CD8-positive, alpha-beta memory T cell (primary cell): Measurements from ENCODE around the gene EML3. TPM values are rescaled to one million over a fixed set of nuclear protein-coding genes. Genes with fewer than 3 reads are reported as not detected.
A peak's percentile ranks its signal among the peaks of the same experiment; 100 is the strongest.

Experiments
- CTCF ChIA-PET: fragments of 350-600 bp; sonication (Branson Sonifier 250); formaldehyde crosslinking; loops from one replicate; lab custom pipeline; 2021; ENCODE audit warnings: antibody characterized with exemption; lab: Charles Lee
- POLR2A ChIA-PET: fragments of 350-600 bp; sonication (Branson Sonifier 250); formaldehyde crosslinking; loops from one replicate; lab custom pipeline; 2021; ENCODE audit warnings: antibody characterized with exemption; lab: Charles Lee
- DNase-seq, 5 donors: peaks; one replicate each; pipeline versions ENCODE4 v3.0.0 to v3.0.0-alpha.2; 2020 to 2022; ENCODE audit warnings: mixed read lengths in 1 of 5
- H3K27ac ChIP-seq: one replicate; pipeline ENCODE4 v1.7.0; 2013; ENCODE audit warnings: low read depth, mild to moderate bottlenecking, low read length, moderate library complexity
- H3K27me3 ChIP-seq: 2 replicates; pipeline ENCODE4 v1.7.0; 2013; ENCODE audit warnings: low read length, mild to moderate bottlenecking; ENCODE audit not compliant: insufficient read depth, poor library complexity, severe bottlenecking
- H3K36me3 ChIP-seq: 2 replicates; pipeline ENCODE4 v1.7.0; 2013; ENCODE audit warnings: mild to moderate bottlenecking, low read length, moderate library complexity; ENCODE audit not compliant: insufficient read depth
- H3K4me1 ChIP-seq: 2 replicates; pipeline ENCODE4 v1.7.0; 2013; ENCODE audit warnings: mild to moderate bottlenecking, low read length, moderate library complexity; ENCODE audit not compliant: insufficient read depth
- H3K4me3 ChIP-seq: 2 replicates; pipeline ENCODE4 v1.7.0; 2013; ENCODE audit warnings: mild to moderate bottlenecking, low read length
- H3K9me3 ChIP-seq: 2 replicates; pipeline ENCODE4 v1.7.0; 2013; ENCODE audit warnings: mild to moderate bottlenecking, low read length
- H3K27ac Mint-ChIP-seq, 8 donors: one replicate each; pipeline ENCODE4 v1.8.0; 2020 to 2021; ENCODE audit warnings: mixed read lengths in 8 of 8, mild to moderate bottlenecking in 6 of 8, inconsistent platforms in 3 of 8, moderate library complexity in 3 of 8
- H3K27me3 Mint-ChIP-seq, 2 donors: one replicate each; pipeline ENCODE4 v1.8.0; 2020 to 2021; ENCODE audit warnings: mixed read lengths in 2 of 2, mild to moderate bottlenecking in 1 of 2, moderate library complexity in 1 of 2
- H3K36me3 Mint-ChIP-seq, 3 donors: one replicate each; pipeline ENCODE4 v1.8.0; 2020 to 2021; ENCODE audit warnings: mixed read lengths in 3 of 3, inconsistent platforms in 1 of 3, mild to moderate bottlenecking in 1 of 3
- H3K4me1 Mint-ChIP-seq, 3 donors: one replicate each; pipeline ENCODE4 v1.8.0; 2020 to 2021; ENCODE audit warnings: mixed read lengths in 3 of 3, inconsistent platforms in 1 of 3, mild to moderate bottlenecking in 1 of 3
- H3K4me3 Mint-ChIP-seq, 7 donors: one replicate each; pipeline ENCODE4 v1.8.0; 2020 to 2021; ENCODE audit warnings: mixed read lengths in 7 of 7, mild to moderate bottlenecking in 6 of 7, moderate library complexity in 4 of 7, inconsistent platforms in 2 of 7
- H3K9me3 Mint-ChIP-seq, 5 donors: one replicate each; pipeline ENCODE4 v1.8.0; 2020 to 2022; ENCODE audit warnings: mixed read lengths in 5 of 5, mild to moderate bottlenecking in 3 of 5, moderate library complexity in 2 of 5, inconsistent platforms in 1 of 5
- polyA plus RNA-seq: library from polyadenylated mRNA; unstranded; fragments of 300-500 nt; fragmentation: Illumina TruSeq; gene quantifications from one replicate; pipeline ENCODE4 v1.2.3, GENCODE V29; 2021
- total RNA-seq, 2 experiments: library from RNA; stranded (reverse); gene quantifications; one replicate each; pipeline ENCODE4 v1.2.3, GENCODE V29; 2021

EML3 gene
- total and polyA plus RNA-seq, 3 experiments from 2014 or later = 22.9 to 134 (median 133) TPM

DNA sequence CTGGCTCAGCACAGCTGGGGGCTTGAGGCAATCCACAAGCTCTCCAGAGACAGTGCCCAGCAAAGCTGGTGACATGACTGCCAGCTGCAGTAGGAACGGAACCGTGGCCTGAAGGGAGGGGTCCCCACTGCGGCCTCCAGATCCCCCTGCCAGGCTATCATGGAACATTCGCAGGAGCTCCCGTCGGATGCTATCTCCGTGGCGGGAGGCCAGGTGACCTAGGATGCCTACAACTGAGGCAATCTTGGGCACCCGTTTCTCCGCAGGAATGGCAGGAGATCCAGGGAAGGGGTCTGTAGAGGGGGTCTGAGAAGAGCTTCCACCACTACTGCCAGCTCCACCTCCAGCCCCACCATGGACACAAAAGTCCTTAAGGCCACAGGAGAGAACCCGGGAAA lies 36.4 kb upstream of the EML3 start:
- POLR2A ChIA-PET = interaction anchor here (1.0 to 2.1 kb wide), 2 partner anchors 16 to 23 kb away, joined by 3 to 10 read pairs; partner anchors contain the start of genes C11orf98, CSKMT and LBHD1
- H3K9me3 ChIP-seq = no peaks in the 10 kb centered on the region
- H3K27me3 Mint-ChIP-seq = peaks cover 0 to 4% of the 10 kb centered on the region in 2 donors
- peaks cover 0 to 3% (median 0%) of the 10 kb centered on the region in 5 donors for H3K9me3 Mint-ChIP-seq
- H3K27ac Mint-ChIP-seq = peak overlapping the region in 3 of 8 donors; percentile 29 to 83 (median 43)
- no peak overlapping the region for H3K27ac ChIP-seq
- peaks cover 33% of the 10 kb centered on the region for H3K4me1 ChIP-seq
- CTCF ChIA-PET = interaction anchor here (1.1 to 2.3 kb wide), 6 partner anchors 14 to 224 kb away, joined by 3 to 11 read pairs (median 5); partner anchors contain the start of genes C11orf98, CSKMT, MTA2 and TUT1
- H3K4me3 Mint-ChIP-seq = peak overlapping the region in 1 of 7 donors; percentile 60
- H3K27me3 ChIP-seq = no peaks in the 10 kb centered on the region
- H3K4me3 ChIP-seq = no peak overlapping the region
- no peak for DNase-seq
- peaks cover 0 to 51% (median 3%) of the 10 kb centered on the region in 3 donors for H3K36me3 Mint-ChIP-seq
- peaks cover 11% of the 10 kb centered on the region for H3K36me3 ChIP-seq
- peaks cover 31 to 51% (median 45%) of the 10 kb centered on the region in 3 donors for H3K4me1 Mint-ChIP-seq

DNA sequence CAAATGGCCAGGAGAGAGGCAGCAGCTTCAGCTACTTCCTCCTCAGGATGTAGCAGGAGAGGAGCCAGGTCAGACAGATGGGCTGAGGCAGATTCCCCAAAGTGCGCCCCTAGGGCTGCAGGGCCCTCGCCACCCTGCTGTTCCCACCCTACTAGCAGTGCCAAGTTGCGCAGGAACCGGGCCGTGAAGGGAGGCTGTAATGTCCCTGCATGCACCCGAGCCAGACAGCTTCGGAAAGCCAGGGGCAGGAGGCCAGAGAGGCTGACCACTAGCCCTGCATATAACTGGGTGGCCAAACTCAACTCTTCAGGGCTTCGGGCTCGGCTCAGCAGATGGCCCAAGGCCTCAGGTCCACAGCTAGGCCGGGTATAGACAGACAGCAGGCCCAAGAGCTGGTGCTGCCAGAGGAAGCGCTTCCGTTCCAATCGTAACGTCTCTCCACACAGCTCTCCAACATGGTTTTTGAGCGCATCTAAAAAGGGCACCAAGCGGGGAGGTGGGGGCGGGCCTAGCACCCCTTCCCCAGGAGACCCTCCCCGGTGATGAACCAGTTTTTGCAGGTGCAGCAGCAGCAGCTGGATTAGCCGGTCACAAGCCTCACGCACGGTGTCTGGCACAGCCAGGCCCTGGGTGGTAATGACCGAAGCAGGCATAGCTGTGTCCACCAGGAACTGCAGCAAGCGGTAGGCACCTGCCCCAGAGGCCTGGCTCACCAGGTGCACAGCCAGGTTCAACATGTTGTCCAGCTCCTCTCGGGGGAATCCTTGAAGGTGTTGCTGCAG lies 35.8 kb upstream of the EML3 start:
- H3K4me3 Mint-ChIP-seq = no peak overlapping the region
- Histone ChIP-seq H3K27me3 (no peaks in the 10 kb centered on the region), H3K27ac (no peak overlapping the region), H3K4me3 (no peak overlapping the region), H3K9me3 (no peaks in the 10 kb centered on the region), H3K4me1 (peaks cover 33% of the 10 kb centered on the region), H3K36me3 (peaks cover 11% of the 10 kb centered on the region)
- peaks cover 0 to 49% (median 3%) of the 10 kb centered on the region in 3 donors for H3K36me3 Mint-ChIP-seq
- no peak for DNase-seq
- ChIA-PET POLR2A (interaction anchor here (1.0 to 2.1 kb wide), 2 partner anchors 17 to 24 kb away, joined by 3 to 10 read pairs; partner anchors contain the start of genes C11orf98, CSKMT and LBHD1), CTCF (interaction anchor here (0.6 to 2.3 kb wide), 6 partner anchors 16 to 287 kb away, joined by 3 to 11 read pairs (median 5); partner anchors contain the start of genes C11orf98, CSKMT, MTA2 and TUT1)
- H3K4me1 Mint-ChIP-seq = peaks cover 28 to 48% (median 41%) of the 10 kb centered on the region in 3 donors
- no peaks in the 10 kb centered on the region for H3K9me3 Mint-ChIP-seq
- peak overlapping the region in 1 of 8 donors; percentile 83 for H3K27ac Mint-ChIP-seq
- peaks cover 0 to 1% of the 10 kb centered on the region in 2 donors for H3K27me3 Mint-ChIP-seq

DNA sequence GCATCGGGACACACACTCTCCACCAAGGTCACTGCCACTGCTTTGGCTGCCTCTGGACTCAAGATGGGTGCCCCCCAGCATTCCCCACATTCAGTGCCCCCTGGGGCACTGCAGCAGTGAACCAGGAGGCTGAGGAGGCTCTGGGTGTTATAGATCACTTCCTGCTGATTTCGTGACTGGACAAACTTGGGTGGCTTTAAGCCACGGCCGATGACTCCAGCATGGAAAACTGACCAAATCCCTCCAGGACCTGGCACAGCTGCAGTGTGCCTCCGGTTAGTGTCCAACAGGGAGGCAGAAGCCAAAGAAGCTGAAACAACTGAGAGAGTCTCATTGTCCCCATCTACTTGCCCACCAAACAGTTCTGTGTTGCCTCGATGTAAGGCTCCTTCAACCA lies 35.0 kb upstream of the EML3 start:
- ChIA-PET CTCF (interaction anchor here (0.7 to 2.1 kb wide), 4 partner anchors 17 to 56 kb away, joined by 3 to 11 read pairs (median 5); partner anchors contain the start of genes LBHD1, TUT1 and UQCC3), POLR2A (interaction anchor here (1.1 to 2.5 kb wide), 4 partner anchors 18 to 107 kb away, joined by 3 to 17 read pairs (median 13); partner anchors contain the start of genes B3GAT3, C11orf98, CSKMT and TUT1)
- Histone ChIP-seq H3K9me3 (no peaks in the 10 kb centered on the region), H3K27me3 (no peaks in the 10 kb centered on the region), H3K27ac (no peak overlapping the region), H3K36me3 (peaks cover 13% of the 10 kb centered on the region), H3K4me1 (peaks cover 32% of the 10 kb centered on the region), H3K4me3 (no peak overlapping the region)
- Mint-ChIP-seq H3K27ac (no peak overlapping the region), H3K9me3 (no peaks in the 10 kb centered on the region), H3K36me3 (peaks cover 0 to 49% (median 3%) of the 10 kb centered on the region in 3 donors), H3K4me3 (no peak overlapping the region), H3K4me1 (peaks cover 24 to 48% (median 37%) of the 10 kb centered on the region in 3 donors), H3K27me3 (no peaks in the 10 kb centered on the region)
- DNase-seq = no peak

DNA sequence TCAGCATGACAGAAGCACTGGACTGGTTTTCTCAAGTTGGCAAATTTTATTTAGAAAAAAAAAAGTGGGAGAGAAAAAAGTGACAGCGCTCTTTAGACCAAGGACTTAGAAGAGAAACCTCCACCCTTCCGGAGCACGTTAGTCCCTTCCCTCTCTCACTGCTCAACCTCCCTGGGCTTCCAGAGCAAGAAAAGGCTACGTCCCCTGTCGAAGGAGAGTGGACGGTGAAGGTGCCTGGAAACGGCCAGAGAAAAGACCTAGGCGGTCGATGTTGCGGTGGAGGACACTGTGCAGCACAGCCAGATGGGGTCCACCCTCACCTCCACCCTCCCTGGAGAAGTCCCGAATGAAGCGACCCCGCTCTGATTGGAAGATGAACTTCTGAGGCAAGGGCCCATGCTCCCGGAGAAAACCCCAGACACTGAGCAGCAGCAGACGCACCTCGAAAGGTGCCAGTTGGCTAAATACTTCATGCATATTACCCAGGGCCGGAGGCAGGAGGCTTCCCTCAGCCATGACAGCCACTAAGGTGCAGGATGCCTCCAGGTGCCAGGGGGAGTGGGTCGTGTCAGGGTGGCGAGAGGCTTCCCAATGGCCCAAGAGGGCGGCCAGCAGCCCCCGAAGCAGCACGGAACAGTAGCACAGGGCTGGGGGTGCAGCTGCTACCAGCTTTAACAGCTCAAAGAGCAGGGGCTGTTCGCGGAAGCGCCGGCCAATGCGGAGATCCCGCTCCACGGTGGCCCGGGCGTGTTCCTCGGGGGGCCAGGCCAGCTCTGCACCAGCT lies 34.4 kb upstream of the EML3 start:
- Mint-ChIP-seq H3K9me3 (no peaks in the 10 kb centered on the region), H3K4me3 (peak overlapping the region; percentile 89 to 97 (median 96)), H3K27ac (peak overlapping the region; percentile 88 to 99 (median 98)), H3K36me3 (peaks cover 0 to 50% (median 3%) of the 10 kb centered on the region in 3 donors), H3K27me3 (no peaks in the 10 kb centered on the region), H3K4me1 (peaks cover 20 to 44% (median 31%) of the 10 kb centered on the region in 3 donors)
- Histone ChIP-seq H3K27me3 (no peaks in the 10 kb centered on the region), H3K4me1 (peaks cover 26% of the 10 kb centered on the region), H3K4me3 (peak overlapping the region; percentile 11), H3K36me3 (peaks cover 14% of the 10 kb centered on the region), H3K9me3 (no peaks in the 10 kb centered on the region), H3K27ac (peak overlapping the region; percentile 47)
- ChIA-PET CTCF (interaction anchor here (0.6 to 2.1 kb wide), 6 partner anchors 8 to 897 kb away, joined by 3 to 8 read pairs (median 4); partner anchors contain the start of genes C11orf98, CSKMT, LBHD1 and UQCC3), POLR2A (interaction anchor here (0.6 to 2.5 kb wide), 16 partner anchors 8 to 234 kb away, joined by 3 to 17 read pairs (median 7); partner anchors contain the start of genes B3GAT3, C11orf98, CSKMT and GNG3)
- DNase-seq = no peak

DNA sequence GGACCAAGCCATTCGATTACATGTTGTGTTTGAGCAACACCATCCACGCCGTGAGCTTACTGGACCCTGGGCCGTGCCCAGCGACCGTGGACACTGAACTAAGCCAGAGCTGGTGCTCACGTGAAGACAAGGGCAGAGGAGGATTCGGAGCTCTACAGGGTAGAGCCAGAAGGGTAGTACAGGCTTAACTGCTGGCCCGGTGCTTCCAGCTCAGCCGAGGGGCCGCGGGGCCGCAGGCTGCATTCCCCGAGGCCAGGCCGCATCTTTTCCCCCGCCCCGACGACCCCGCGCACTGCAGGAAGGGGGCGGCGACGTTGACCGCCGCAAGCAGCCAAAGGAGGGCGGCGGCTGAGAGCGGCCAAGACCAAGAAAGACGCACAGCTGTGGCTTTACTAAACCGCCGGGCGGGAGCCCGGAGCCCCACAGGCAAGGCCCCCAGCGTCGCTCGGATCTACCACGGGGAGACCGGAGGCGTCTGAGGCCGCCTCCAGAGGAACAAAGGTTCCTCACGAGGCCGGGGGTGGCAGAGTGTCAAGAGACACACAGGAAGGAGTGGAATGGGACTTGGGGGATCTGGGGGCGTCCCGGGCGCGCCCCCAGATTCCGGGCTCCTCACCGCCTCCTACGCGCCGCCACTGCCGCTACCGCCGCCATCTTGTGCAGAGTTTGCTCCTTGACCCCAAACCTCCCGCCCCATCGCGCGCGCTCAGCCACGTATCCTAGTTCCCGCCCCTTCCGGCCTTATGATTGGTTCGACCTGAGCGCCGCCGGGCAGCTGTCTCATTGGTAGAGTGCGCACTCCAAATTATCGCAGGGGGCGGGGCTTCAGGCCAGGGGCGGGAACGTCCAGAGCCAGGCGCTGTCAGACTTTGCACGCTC lies 33.6 kb upstream of the EML3 start, which contains the start of gene GANAB:
Gene GANAB, minus strand, starts transcription at position 668 of the 879 bp plus-strand sequence. Its CDS starts 14 bp downstream, at position 654.
- peak within 1 kb of the TSS; percentile 88 to 99 (median 98) for H3K27ac Mint-ChIP-seq
- peak within 1 kb of the TSS; percentile 89 to 97 (median 96) for H3K4me3 Mint-ChIP-seq
- peaks cover 0 to 53% (median 3%) of the 10 kb centered on the region in 3 donors for H3K36me3 Mint-ChIP-seq
- H3K27me3 Mint-ChIP-seq = no peaks in the 10 kb centered on the region
- Histone ChIP-seq H3K4me3 (peak within 1 kb of the TSS; percentile 75), H3K27ac (peak within 1 kb of the TSS; percentile 77), H3K4me1 (peaks cover 24% of the 10 kb centered on the region), H3K27me3 (no peaks in the 10 kb centered on the region), H3K9me3 (no peaks in the 10 kb centered on the region), H3K36me3 (peaks cover 14% of the 10 kb centered on the region)
- DNase-seq = peak; percentile 96 to 99 (median 98)
- CTCF ChIA-PET = interaction anchor here (0.6 to 2.1 kb wide), 6 partner anchors 9 to 898 kb away, joined by 3 to 8 read pairs (median 6); partner anchors contain the start of genes B3GAT3, C11orf98, CSKMT and LBHD1
- H3K4me1 Mint-ChIP-seq = peaks cover 19 to 40% (median 25%) of the 10 kb centered on the region in 3 donors
- no peaks in the 10 kb centered on the region for H3K9me3 Mint-ChIP-seq
- POLR2A ChIA-PET = interaction anchor here (0.5 to 2.5 kb wide), 19 partner anchors 8 to 235 kb away, joined by 3 to 17 read pairs (median 4); partner anchors contain the start of genes B3GAT3, C11orf98, CSKMT and GNG3

DNA sequence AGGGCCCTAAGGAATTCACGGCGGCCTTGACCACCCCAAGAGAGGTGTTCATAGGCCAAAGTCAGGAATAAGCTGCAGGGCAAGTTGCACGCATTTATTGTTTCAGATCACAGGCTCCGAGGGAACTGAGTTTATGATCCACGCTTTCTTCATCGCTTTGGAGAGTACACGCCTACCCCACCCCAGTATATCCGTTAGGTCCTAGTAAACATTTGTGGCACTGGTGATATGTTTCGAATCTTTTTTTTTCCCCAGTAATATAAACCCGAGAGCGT lies 33.0 kb upstream of the EML3 start:
- H3K27ac Mint-ChIP-seq = peak overlapping the region; percentile 88 to 99 (median 98)
- Histone ChIP-seq H3K27me3 (no peaks in the 10 kb centered on the region), H3K4me1 (peaks cover 29% of the 10 kb centered on the region), H3K27ac (peak overlapping the region; percentile 77), H3K9me3 (no peaks in the 10 kb centered on the region), H3K4me3 (peak overlapping the region; percentile 75), H3K36me3 (peaks cover 14% of the 10 kb centered on the region)
- DNase-seq = peak in 1 of 5 donors; percentile 15
- CTCF ChIA-PET = interaction anchor here (1.0 to 1.9 kb wide), 5 partner anchors 9 to 124 kb away, joined by 3 to 8 read pairs (median 5); partner anchors contain the start of genes B3GAT3, C11orf98, CSKMT and TUT1
- H3K4me3 Mint-ChIP-seq = peak overlapping the region; percentile 89 to 97 (median 96)
- peaks cover 0 to 53% (median 3%) of the 10 kb centered on the region in 3 donors for H3K36me3 Mint-ChIP-seq
- POLR2A ChIA-PET = interaction anchor here (0.6 to 2.5 kb wide), 10 partner anchors 10 to 211 kb away, joined by 3 to 17 read pairs (median 8); partner anchors contain the start of genes B3GAT3, C11orf98, CSKMT and HNRNPUL2
- H3K27me3 Mint-ChIP-seq = no peaks in the 10 kb centered on the region
- H3K4me1 Mint-ChIP-seq = peaks cover 23 to 41% (median 30%) of the 10 kb centered on the region in 3 donors
- no peaks in the 10 kb centered on the region for H3K9me3 Mint-ChIP-seq
